NT2/D1 (cell line): ENCODE measurements around the gene ARHGEF2.

Source experiments
- SUZ12 ChIP-seq: IDR thresholded peaks from 2 replicates; pipeline ENCODE4 v1.6.1; 2011; ENCODE audit not compliant: insufficient read length, insufficient read depth; ENCODE audit errors: extremely low read depth
- YY1 ChIP-seq: IDR thresholded peaks from 2 replicates; pipeline ENCODE4 v1.6.1; 2011; ENCODE audit not compliant: insufficient read length, insufficient read depth
- ZNF274 ChIP-seq: IDR thresholded peaks from 2 replicates; pipeline ENCODE4 v1.6.1; 2011; ENCODE audit warnings: mild to moderate bottlenecking, low read depth, low read length

DNA sequence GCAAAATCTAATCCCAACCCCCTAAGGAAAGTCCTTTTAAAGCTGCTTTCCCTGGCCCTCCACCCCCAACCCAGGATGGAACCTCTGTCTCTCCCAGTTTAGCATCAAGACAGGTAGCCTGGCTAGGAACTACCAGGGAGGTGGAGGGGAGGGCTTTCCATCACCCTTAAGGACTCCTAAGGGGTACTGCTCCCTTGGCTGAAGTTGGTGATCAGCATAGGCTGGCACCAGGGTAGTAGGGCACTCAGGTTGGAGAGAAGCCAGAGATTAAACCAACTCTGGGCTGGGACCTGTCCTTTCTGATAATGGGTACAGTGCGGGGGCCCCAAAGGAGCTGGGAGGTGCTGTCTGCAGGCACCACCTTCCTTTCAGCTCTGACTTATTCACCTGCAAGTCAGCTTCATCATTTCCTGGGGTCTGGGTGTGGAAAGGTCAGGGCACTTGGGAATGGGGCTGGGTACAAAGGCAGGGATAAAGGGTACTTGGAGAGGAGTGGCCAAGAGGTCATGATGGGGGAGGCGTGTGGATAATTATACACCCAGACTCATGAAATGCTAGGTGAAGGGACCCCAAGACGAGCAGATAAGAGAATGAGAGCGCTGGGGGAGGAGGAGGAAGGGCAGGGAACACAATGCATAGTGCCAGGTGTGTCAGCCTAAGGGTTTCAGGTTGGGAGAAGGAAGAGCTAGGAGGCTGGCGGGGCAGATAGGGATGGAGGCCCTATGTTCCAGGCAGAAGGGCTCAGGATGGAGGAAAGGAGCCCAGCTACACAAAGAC, 1.2 kb downstream of the ARHGEF2 start:
- TF ChIP-seq YY1: no peak
- TF ChIP-seq SUZ12: no peak
- no peak for TF ChIP-seq ZNF274
